Upper lobe of left lung (tissue), 6 donors: ENCODE results near the gene TMEM127. TPM values are rescaled to one million over a fixed set of nuclear protein-coding genes. Genes with fewer than 3 reads are reported as not detected.
A peak's percentile ranks its signal among the peaks of the same experiment; 100 is the strongest.

Source experiments
- ATAC-seq, 2 donors: fragments of 200-7000 bp; cut with Tn5 transposase; one replicate each; pipeline ENCODE4 v1.9.1; 2022; ENCODE audit warnings: mild to moderate bottlenecking in 2 of 2, moderate library complexity in 2 of 2; ENCODE audit not compliant: low FRiP score in 2 of 2
- DNase-seq, 2 donors: peaks; one replicate each; pipeline ENCODE4 v3.0.0-alpha.2; 2019 to 2020
- H3K27ac ChIP-seq, 4 donors: fragments of 200-600 bp; sonication (generic); one replicate each; pipeline ENCODE4 v1.5.1; 2016 to 2019
- H3K27me3 ChIP-seq, 4 donors: fragments of 200-600 bp; sonication (generic); one replicate each; pipeline ENCODE4 v1.5.1; 2017 to 2019
- H3K36me3 ChIP-seq, 4 donors: fragments of 200-600 bp; sonication (generic); one replicate each; pipeline ENCODE4 v1.5.1; 2016 to 2019
- H3K4me1 ChIP-seq, 4 donors: fragments of 200-600 bp; sonication (generic); one replicate each; pipeline ENCODE4 v1.5.1; 2018 to 2019
- H3K4me3 ChIP-seq, 4 donors: fragments of 200-600 bp; sonication (generic); one replicate each; pipeline ENCODE4 v1.5.1; 2017 to 2019; ENCODE audit warnings: mild to moderate bottlenecking in 2 of 4, moderate library complexity in 1 of 4
- H3K9me3 ChIP-seq, 4 donors: fragments of 200-600 bp; sonication (generic); one replicate each; pipeline ENCODE4 v1.5.1; 2018 to 2019
- CTCF ChIP-seq, 6 experiments: fragments of 450-650 bp in 4 of 6; fragments of 200-600 bp in 2 of 6; sonication (generic) in 2 of 6; IDR thresholded peaks; one replicate each; pipeline ENCODE4 v1.5.1; 2016 to 2019; ENCODE audit warnings: antibody characterized with exemption in 6 of 6
- EP300 ChIP-seq, 4 donors: sonication (generic); formaldehyde crosslinking; IDR thresholded peaks; one replicate each; pipeline ENCODE4 v1.5.1; 2017; ENCODE audit warnings: antibody characterized with exemption in 4 of 4, control low read depth in 2 of 4
- POLR2A ChIP-seq, 4 donors: fragments of 450-650 bp; IDR thresholded peaks; one replicate each; pipeline ENCODE4 v1.5.1; 2016 to 2017; ENCODE audit warnings: antibody characterized with exemption in 4 of 4, mild to moderate bottlenecking in 2 of 4
- POLR2AphosphoS5 ChIP-seq, 2 donors: sonication (generic); formaldehyde crosslinking; IDR thresholded peaks; one replicate each; pipeline ENCODE4 v1.5.1; 2017; ENCODE audit warnings: antibody characterized with exemption in 2 of 2
- WGBS, 2 donors: methylation state at CpG; one replicate each; pipeline ENCODE4 v1.1.5; 2017 to 2018; 5-methylcytosine and 5-hydroxymethylcytosine counted together
- total RNA-seq, 6 donors: library from RNA; depleted of rRNA in 4 of 6; stranded (reverse); fragments of >200 nt in 4 of 6; gene quantifications; one replicate each; pipeline versions ENCODE4 v1.1.0 to v1.2.1, GENCODE V29; 2016 to 2021
- donor health status: DM: no; HTN: no; CAD: no; lungs with moderate emphysema.
- donor health status: DM: no; HTN: yes; CAD: no; lungs with severe emphysema.

Gene TMEM127
- total RNA-seq, 6 donors from 2014 or later: 21.0 to 75.8 (median 44.8) TPM

DNA sequence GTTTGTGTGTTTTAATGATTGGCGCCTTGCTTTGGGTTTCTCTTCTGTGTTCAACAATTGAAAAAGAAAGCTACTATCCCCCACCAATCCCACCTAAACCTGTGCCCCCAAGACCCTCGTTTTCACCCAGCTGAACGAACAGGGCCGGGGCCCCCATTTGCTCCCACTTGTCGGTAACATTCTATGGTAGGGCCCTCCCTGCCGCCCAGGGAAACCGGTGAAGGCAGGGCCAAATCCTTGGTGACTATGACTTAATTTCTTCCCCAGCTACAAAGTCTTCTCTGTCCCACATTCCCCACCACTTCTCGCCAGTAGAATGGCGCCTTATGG is 40.1 kb upstream of the TMEM127 start:
- DNase-seq (no peak), ATAC-seq (peak in 1 of 2 donors; percentile 13)
- Histone ChIP-seq H3K36me3 (peaks cover 21 to 35% (median 27%) of the 10 kb centered on the region in 4 donors), H3K9me3 (no peaks in the 10 kb centered on the region), H3K4me3 (peak overlapping the region; percentile 69 to 90 (median 79)), H3K27me3 (no peaks in the 10 kb centered on the region), H3K4me1 (peaks cover 12 to 22% (median 14%) of the 10 kb centered on the region in 4 donors), H3K27ac (peak overlapping the region; percentile 80 to 90 (median 86))
- no peak for TF ChIP-seq POLR2AphosphoS5 (IDR thresholded peaks at IDR 0.05)
- no peak for TF ChIP-seq EP300 (IDR thresholded peaks at IDR 0.05)
- no peak for TF ChIP-seq CTCF (IDR thresholded peaks at IDR 0.05)
- TF ChIP-seq POLR2A (IDR thresholded peaks at IDR 0.05): no peak
- WGBS, 2 donors: 20 to 26% methylated on average over 9 of the region's 9 CpGs

- Histone ChIP-seq H3K9me3 (no peaks in the 10 kb centered on the region), H3K4me3 (peak within 1 kb of the TSS; percentile 69 to 90 (median 79)), H3K4me1 (peaks cover 12 to 22% (median 14%) of the 10 kb centered on the region in 4 donors), H3K27ac (peak within 1 kb of the TSS; percentile 80 to 90 (median 86)), H3K27me3 (no peaks in the 10 kb centered on the region), H3K36me3 (peaks cover 26 to 42% (median 32%) of the 10 kb centered on the region in 4 donors)
- DNase-seq (peak; percentile 90 to 97), ATAC-seq (peak; percentile 98 to 100)
- TF ChIP-seq POLR2AphosphoS5 (IDR thresholded peaks at IDR 0.05): peak; percentile 93
- no peak for TF ChIP-seq EP300 (IDR thresholded peaks at IDR 0.05)
- TF ChIP-seq POLR2A (IDR thresholded peaks at IDR 0.05): peak in 3 of 4 donors; percentile 57 to 89 (median 68)
- TF ChIP-seq CTCF (IDR thresholded peaks at IDR 0.05): peak in 2 of 6 experiments; percentile 13 to 28
- 1% methylated on average over 39 to 43 of the region's 61 CpGs for WGBS, 2 donors
Observed at GRCh38 chr2:96305091-96305978, 39.5 kb upstream of the TMEM127 start, which contains the start of gene SNRNP200. TSS of gene SNRNP200 (minus strand) at chr2:96305546. CDS start at chr2:96305437, 109 bp downstream.

GRCh38 chr2:96304606-96305005 is 38.8 kb upstream of the TMEM127 start:
- TF ChIP-seq POLR2AphosphoS5 (IDR thresholded peaks at IDR 0.05): no peak
- TF ChIP-seq CTCF (IDR thresholded peaks at IDR 0.05): no peak
- TF ChIP-seq EP300 (IDR thresholded peaks at IDR 0.05): no peak
- TF ChIP-seq POLR2A (IDR thresholded peaks at IDR 0.05): no peak
- WGBS, 2 donors: 68 to 81% methylated on average over 11 of the region's 11 CpGs
- H3K9me3 ChIP-seq: no peaks in the 10 kb centered on the region
- no peaks in the 10 kb centered on the region for H3K27me3 ChIP-seq
- H3K27ac ChIP-seq: peak overlapping the region; percentile 80 to 90 (median 86)
- H3K4me3 ChIP-seq: peak overlapping the region; percentile 69 to 90 (median 79)
- H3K4me1 ChIP-seq: peaks cover 12 to 22% (median 14%) of the 10 kb centered on the region in 4 donors
- ATAC-seq (no peak), DNase-seq (no peak)
- H3K36me3 ChIP-seq: peaks cover 32 to 49% (median 40%) of the 10 kb centered on the region in 4 donors

- ATAC-seq (no peak), DNase-seq (no peak)
- H3K27ac ChIP-seq: no peak overlapping the region
- no peak for TF ChIP-seq POLR2A (IDR thresholded peaks at IDR 0.05)
- no peak for TF ChIP-seq POLR2AphosphoS5 (IDR thresholded peaks at IDR 0.05)
- no peak for TF ChIP-seq CTCF (IDR thresholded peaks at IDR 0.05)
- no peak for TF ChIP-seq EP300 (IDR thresholded peaks at IDR 0.05)
- 70 to 80% methylated on average over 1 of the region's 1 CpG for WGBS, 2 donors
- H3K9me3 ChIP-seq: no peaks in the 10 kb centered on the region
- H3K4me3 ChIP-seq: no peak overlapping the region
- no peaks in the 10 kb centered on the region for H3K27me3 ChIP-seq
- H3K36me3 ChIP-seq: peaks cover 56 to 76% (median 67%) of the 10 kb centered on the region in 4 donors
- peaks cover 12 to 22% (median 14%) of the 10 kb centered on the region in 4 donors for H3K4me1 ChIP-seq
Observed at GRCh38 chr2:96301865-96302264, 36.1 kb upstream of the TMEM127 start.
